D721Med (cell line): ENCODE results near the gene HOXD4.

Experiments
- DNase-seq: peaks from one replicate; pipeline ENCODE4 v3.0.0; 2011; ENCODE audit warnings: low spot score; ENCODE audit not compliant: insufficient read length
- FAIRE-seq: peaks from 2 replicates; lab custom pipeline; 2011; peaks lifted over from hg19 to GRCh38; lab: Jason Lieb, UNC
- TF ChIP-seq, protein P1 (sequence below): IDR thresholded peaks from 2 replicates; pipeline ENCODE4 v1.5.1; 2012; ENCODE audit warnings: mild to moderate bottlenecking, control low read depth; ENCODE audit not compliant: insufficient read depth; ENCODE audit errors: missing control alignments

Gene HOXD4

DNA sequence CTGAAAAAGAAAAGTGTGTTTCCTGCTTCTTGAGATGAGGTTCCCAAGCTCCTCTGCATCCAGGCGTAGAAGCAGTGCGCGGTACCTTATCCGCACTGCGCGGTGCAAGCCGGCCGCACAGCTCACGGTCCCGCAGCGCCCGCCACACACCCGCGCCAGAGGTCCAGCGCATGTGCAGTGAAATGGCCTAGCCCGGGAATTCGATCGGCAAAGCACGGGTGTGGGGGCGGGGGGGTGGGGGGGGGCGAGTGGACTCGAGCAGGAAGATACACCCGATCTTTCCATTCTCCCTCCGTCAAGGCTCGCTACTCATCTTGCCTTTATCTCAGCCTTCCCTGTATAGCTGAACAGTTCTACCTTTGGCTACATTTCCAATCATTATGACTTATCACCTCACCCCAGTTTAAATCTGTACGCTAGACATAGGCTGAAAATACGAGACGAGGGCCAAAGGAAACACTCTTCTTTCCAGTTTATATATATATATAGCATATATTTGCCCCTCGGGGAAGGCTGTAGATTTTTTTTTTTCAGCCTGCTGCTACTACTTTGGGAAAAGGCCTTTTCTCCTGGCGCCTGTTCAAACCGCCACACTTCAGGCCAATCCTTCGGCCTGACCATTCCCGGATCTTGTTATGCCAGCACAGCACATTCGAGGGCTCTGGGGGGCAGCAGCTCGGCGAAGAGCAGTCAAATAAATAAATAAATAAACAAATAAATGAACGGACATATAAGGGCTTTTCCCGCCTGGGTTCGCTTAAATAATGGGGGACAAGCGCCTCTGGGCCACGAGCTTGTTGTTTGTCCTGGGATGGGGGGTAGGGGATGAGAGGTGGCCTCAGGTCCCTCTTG, 11.5 kb upstream of the HOXD4 start:
- TF ChIP-seq, protein P1, sequence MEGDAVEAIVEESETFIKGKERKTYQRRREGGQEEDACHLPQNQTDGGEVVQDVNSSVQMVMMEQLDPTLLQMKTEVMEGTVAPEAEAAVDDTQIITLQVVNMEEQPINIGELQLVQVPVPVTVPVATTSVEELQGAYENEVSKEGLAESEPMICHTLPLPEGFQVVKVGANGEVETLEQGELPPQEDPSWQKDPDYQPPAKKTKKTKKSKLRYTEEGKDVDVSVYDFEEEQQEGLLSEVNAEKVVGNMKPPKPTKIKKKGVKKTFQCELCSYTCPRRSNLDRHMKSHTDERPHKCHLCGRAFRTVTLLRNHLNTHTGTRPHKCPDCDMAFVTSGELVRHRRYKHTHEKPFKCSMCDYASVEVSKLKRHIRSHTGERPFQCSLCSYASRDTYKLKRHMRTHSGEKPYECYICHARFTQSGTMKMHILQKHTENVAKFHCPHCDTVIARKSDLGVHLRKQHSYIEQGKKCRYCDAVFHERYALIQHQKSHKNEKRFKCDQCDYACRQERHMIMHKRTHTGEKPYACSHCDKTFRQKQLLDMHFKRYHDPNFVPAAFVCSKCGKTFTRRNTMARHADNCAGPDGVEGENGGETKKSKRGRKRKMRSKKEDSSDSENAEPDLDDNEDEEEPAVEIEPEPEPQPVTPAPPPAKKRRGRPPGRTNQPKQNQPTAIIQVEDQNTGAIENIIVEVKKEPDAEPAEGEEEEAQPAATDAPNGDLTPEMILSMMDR, result no peak
- DNase-seq, result no peak
- FAIRE-seq, result no peak

DNA sequence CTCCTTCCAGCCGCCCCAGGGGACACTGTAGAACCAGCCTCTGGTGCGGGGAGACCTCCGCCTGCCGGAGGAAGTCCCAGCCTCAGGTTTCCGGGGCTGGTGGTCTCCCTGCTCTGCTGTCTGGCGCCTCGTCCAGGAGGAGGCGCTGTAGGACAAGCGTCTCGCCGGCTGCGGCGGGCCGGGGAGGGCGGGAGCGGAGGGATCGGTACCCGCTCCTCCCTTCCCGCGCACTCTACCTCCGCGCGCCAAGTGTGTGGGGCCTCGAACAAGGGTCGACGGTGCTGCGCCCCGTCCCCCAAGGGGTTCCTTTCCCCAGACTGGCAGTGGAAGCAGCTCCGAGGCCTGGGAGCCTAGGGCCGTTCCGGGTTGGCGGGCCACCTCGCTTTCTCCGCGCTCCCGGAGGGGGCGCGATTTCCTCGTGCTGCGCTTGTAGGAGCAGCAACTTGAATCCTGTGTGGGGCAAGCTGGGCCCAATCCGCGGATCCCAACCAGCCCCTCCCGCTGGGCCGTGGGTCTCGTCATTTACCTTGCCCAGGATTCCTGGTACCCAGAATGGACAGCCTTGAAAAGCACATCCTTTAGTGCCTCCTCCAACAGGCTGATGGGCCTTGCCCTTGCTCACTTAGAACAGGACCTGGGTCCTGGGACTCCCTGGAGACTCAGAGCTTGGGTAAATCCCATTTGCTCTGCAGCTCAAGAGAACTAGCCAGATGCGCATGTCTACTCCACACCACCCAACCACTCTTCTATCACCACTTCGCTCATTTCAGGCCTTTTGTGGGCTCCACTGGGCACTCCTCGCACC, 10.6 kb upstream of the HOXD4 start:
- peak; percentile 85 for DNase-seq
- TF ChIP-seq, protein P1, result peak; percentile 82
- no peak for FAIRE-seq

DNA sequence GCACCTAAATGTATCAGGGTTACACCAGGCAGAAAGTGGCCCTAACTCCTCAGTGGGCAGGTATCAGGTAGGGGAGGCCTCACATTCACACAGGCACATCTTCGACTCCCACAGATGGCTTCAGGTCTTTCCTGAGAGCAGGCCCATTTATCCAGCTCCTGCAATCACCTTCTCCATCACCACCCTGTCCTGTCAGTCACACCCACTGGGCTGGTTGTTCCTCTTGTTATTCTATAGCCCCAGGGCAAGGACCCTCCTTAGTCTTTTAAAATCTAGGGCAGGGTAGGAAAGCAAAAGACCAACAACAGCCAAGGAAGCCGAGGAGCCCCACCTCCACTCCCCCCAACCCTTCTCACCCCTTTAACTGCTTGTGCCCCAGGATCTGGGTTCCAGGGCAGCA, 9.1 kb upstream of the HOXD4 start:
- DNase-seq, result no peak
- TF ChIP-seq, protein P1, result no peak
- FAIRE-seq, result no peak

DNA sequence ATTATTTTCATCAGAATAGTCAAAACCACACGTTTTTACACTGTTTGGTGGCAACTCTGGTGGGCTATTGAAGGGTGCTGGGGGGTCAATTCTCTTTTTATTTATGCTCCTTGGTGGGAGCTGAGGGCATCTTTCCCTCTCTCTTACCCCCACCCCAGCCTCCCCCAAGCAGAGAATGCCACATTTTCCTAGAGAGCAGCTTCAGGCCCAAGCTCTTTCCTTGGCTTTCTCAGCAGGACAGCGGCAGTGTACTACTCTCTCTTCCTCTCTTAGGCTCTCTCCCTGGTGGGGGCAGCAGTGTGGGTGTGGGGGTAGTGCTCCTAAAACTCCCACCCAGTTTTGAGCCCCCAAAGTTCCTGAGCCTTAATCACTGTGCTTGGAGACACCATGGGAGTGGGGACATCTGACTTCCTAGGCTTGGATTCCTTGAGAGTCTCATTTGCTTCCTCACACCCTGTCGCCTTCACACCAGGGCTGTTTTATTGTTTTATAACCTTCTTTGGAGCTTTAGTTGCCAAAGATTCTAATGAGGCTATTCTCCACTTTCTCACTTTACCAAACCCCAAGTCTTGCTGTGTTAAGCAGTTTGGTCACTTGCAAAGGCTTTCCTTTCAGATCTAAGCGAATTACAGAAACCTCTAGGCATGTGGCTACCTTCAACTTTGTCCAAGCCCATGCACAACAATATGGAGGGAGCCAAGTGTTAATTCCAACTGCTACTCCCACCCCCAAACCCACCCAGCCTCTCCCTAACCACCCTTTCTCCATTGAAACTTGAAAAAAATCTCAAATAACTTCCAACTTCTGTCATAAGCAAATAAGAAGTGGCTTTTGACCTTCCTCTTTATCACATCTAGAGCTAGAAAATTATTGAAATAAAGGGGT, 6.0 kb upstream of the HOXD4 start:
- TF ChIP-seq, protein P1, result no peak
- DNase-seq, result no peak
- no peak for FAIRE-seq

DNA sequence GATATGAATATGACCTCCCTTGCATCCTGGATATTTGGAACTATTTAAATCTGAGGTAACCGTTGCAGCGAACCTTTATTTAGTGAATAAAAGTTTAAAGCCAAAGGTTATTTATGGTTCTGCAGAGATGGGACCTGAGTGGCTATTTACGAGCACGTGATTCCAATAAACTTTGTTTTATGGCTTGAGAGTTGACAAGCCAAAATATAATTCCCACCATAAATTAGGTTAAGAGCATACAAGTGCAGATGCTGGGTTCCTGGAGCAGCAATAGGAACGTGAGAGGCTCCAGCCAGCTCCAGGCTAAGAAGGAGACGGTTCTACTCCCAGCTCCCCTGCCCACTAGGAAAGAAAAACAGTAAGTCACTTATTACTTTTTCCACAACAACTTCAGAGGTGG, 5.2 kb upstream of the HOXD4 start:
- FAIRE-seq, result no peak
- DNase-seq, result no peak
- TF ChIP-seq, protein P1, result no peak

DNA sequence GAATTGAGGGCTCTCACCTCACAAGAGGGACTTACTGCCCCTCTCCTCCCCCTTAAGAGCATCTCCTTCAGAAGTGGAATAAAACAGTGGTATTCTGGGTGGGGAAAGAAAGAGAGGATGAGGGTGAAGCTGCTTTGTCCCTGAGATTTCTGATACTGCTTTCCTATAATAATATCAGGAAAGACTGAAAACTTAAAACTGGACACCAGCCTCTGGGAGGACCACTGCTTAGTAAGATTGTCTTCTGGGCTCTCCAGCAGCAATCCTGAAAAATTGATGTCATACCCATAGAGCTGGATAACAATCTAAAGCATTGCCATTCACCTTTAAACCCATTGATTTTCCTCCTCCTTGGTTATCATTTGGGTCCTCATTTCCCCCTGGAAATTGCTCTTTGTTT, 4.7 kb upstream of the HOXD4 start:
- TF ChIP-seq, protein P1, result no peak
- no peak for FAIRE-seq
- DNase-seq, result no peak
